HFF-Myc (cell line): Measurements from ENCODE around the gene DMRTB1.

Source experiments
- DNase-seq: peaks from one replicate; pipeline ENCODE4 v3.0.0-alpha.2; 2011; ENCODE audit warnings: low read depth; ENCODE audit errors: extremely low read depth
- H3K4me3 ChIP-seq: replicated peaks from 2 replicates; pipeline ENCODE4 v1.5.1; 2011; ENCODE audit warnings: low read depth, mild to moderate bottlenecking, control low read depth, low read length
- TF ChIP-seq, protein P1 (sequence below): IDR thresholded peaks from 2 replicates; pipeline ENCODE4 v1.5.1; 2012; ENCODE audit warnings: mild to moderate bottlenecking, low read depth, low read length, control low read depth; ENCODE audit errors: missing control alignments

DMRTB1 gene

DNA sequence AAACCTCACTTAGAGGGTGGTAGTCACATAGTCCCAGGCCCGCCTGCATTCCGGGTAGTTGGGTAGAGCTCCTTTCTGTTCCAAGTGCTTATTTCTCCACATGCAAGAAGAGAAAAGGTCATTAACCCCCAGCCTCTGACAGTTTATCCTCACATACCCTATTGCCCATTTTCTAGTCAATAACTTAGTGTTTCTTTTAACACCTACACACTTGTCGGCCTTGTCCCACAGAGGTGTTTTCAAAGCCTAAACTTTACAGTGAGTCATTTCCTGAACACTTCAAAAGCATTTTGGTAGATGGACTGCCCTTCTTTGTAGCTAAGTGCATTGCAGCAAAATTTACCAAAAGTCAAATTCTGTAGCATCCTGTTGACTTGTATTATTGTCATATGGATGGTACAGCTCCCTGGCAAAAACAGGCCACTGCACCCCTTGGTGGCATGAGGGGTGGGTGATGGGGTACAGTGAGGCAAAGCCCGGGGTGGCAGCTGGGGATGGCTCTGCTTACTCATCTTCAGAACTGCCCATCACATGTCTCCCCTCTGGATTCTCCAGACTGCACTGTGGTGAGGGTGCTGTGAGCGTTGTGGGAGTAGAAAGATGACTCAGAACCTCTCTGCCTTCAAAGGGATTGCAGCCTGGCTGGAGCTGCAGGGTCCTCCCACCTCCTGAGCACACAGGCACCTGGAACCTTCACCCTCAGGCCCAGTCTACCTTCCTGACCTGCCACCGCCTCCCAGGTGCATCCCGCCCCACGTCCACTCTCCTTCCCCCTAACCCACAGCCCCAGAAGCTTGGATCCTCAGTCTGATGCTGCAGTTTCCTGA, 45.8 kb upstream of the DMRTB1 start:
- TF ChIP-seq, protein P1, sequence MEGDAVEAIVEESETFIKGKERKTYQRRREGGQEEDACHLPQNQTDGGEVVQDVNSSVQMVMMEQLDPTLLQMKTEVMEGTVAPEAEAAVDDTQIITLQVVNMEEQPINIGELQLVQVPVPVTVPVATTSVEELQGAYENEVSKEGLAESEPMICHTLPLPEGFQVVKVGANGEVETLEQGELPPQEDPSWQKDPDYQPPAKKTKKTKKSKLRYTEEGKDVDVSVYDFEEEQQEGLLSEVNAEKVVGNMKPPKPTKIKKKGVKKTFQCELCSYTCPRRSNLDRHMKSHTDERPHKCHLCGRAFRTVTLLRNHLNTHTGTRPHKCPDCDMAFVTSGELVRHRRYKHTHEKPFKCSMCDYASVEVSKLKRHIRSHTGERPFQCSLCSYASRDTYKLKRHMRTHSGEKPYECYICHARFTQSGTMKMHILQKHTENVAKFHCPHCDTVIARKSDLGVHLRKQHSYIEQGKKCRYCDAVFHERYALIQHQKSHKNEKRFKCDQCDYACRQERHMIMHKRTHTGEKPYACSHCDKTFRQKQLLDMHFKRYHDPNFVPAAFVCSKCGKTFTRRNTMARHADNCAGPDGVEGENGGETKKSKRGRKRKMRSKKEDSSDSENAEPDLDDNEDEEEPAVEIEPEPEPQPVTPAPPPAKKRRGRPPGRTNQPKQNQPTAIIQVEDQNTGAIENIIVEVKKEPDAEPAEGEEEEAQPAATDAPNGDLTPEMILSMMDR: no peak
- no peak for DNase-seq
- no peak overlapping the region for H3K4me3 ChIP-seq

- DNase-seq: no peak
- TF ChIP-seq, protein P1: no peak
- H3K4me3 ChIP-seq: no peak overlapping the region
Observed at GRCh38 chr1:53414632-53415031, 44.6 kb upstream of the DMRTB1 start.

GRCh38 chr1:53415432-53415831, 43.8 kb upstream of the DMRTB1 start:
- H3K4me3 ChIP-seq: no peak overlapping the region
- no peak for DNase-seq
- TF ChIP-seq, protein P1: no peak

GRCh38 chr1:53416269-53416813, 42.9 kb upstream of the DMRTB1 start:
- TF ChIP-seq, protein P1: no peak
- DNase-seq: no peak
- H3K4me3 ChIP-seq: no peak overlapping the region

DNA sequence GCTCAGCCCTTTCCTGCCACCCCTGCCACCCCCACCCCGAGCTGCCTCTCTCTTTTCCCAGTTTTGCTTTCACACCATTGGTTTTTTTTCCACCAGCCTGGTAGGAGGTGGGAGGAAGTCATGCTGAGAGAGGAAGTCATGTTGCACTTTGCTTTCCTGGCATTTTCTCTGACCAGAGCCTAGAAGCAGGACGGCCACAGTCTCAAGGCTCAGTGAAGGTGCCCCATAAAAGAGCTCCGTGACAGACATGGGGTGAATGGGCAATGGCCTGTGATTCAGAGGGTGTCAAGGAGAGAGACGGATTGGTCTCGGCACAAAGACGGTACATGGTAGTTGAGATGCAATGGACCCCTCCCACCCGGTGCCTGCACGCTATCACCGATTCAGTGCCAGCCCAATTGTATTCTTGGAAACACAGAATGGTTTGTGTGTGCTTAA, 42.1 kb upstream of the DMRTB1 start:
- no peak for DNase-seq
- TF ChIP-seq, protein P1: no peak
- H3K4me3 ChIP-seq: no peak overlapping the region

DNA sequence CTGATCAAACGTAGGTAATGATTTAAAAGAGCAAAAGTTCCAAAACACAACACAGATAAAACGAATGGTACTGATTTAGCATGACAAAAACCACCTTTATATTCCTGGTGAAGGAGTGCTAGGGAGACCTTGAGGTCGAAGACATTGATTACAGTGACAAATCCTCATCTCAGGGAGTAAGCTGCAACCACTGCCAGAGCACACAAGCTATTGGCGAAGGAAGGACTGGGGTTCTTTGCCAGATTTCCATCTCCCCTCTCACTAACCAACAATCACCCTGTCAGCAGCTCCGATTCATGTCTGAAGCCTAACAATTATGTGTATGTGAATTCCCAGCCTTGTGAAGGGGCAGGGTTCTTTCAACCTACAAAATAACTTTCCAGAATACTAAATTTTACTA, 40.2 kb upstream of the DMRTB1 start:
- TF ChIP-seq, protein P1: no peak
- DNase-seq: no peak
- H3K4me3 ChIP-seq: no peak overlapping the region

- no peak for DNase-seq
- no peak overlapping the region for H3K4me3 ChIP-seq
- TF ChIP-seq, protein P1: no peak
Observed at GRCh38 chr1:53420341-53420740, 38.9 kb upstream of the DMRTB1 start.
